ENCODE measurements around the gene DLEU7.

DLEU7 gene

GRCh38 chr13:50843257-50844083 is at the start of gene DLEU7:
DLEU7 (minus strand) TSS chr13:50843692; CDS start chr13:50843646, 46 bp downstream.
- no peak for FAIRE-seq
- TF ChIP-seq POLR2A (IDR thresholded peaks at IDR 0.05; ENCODE audit: low read depth, low read length), result no peak
- DNase-seq (ENCODE audit: insufficient read length, low spot score), result no peak

- no peak for DNase-seq (ENCODE audit: insufficient read length, low spot score)
- FAIRE-seq, result no peak
- TF ChIP-seq POLR2A (IDR thresholded peaks at IDR 0.05; ENCODE audit: low read depth, low read length), result no peak
Measured at GRCh38 chr13:50892210-50892944, 48.9 kb upstream of the DLEU7 start.

DNA sequence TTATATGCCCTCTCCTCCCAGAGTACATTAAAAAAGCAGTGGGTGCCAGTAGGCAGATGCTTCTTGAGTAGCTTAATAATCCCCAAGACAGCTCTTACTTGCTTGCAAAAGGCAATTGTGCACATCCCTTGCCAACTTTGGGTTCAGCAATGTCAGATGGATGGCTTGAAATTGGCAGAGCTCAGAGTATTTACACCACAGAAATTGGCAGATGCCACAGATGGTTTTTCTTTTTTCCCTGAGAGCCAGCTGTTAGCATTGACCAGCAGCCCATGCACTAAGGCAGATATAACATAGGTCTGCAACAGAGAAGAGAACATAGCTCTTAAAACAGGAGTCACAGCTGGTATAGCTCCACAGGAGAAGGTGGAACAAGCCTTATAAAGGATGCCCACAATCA is 47.7 kb upstream of the DLEU7 start:
- DNase-seq (ENCODE audit: insufficient read length, low spot score) (no peak), FAIRE-seq (no peak)
- TF ChIP-seq POLR2A (IDR thresholded peaks at IDR 0.05; ENCODE audit: low read depth, low read length), result no peak

DNA sequence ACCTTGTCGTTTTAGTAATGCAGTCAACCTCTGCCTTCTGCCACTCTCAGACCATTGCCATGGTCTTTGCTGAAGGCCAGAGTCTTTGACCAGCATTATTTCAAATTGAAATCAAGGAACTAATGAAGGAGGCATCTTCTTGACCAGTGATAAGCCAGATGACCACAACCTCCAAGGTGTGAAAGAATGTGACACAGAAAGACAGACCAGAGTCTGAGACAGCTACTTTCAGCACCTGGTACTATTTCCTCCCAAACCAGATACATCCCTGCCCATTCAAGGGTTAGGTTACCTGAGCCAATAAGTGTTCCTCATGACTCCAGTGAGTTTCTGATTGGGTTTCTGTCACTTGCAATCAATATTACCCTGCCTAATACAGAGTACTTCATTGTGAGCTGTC is 45.8 kb upstream of the DLEU7 start:
- no peak for TF ChIP-seq POLR2A (IDR thresholded peaks at IDR 0.05; ENCODE audit: low read depth, low read length)
- DNase-seq (ENCODE audit: insufficient read length, low spot score), result no peak
- FAIRE-seq, result no peak

DNA sequence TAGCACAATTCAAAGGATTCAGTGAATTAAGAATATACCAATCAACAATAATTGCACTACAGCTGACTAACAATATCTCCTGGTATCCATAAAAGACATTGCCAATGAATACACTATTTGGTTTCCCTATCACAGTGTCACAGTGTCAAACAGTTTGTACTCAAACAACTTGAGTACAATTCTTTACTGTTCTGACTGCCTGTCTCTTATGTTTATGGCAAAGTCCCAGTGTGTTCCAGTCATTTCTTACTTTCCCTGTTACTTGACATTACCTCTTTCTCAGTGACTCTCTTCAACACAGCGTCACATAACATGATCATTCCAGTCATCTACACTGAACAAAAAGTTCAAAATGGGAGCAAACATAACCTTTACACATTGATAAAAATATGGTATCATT is 44.9 kb upstream of the DLEU7 start:
- TF ChIP-seq POLR2A (IDR thresholded peaks at IDR 0.05; ENCODE audit: low read depth, low read length), result no peak
- DNase-seq (ENCODE audit: insufficient read length, low spot score) (no peak), FAIRE-seq (no peak)

DNA sequence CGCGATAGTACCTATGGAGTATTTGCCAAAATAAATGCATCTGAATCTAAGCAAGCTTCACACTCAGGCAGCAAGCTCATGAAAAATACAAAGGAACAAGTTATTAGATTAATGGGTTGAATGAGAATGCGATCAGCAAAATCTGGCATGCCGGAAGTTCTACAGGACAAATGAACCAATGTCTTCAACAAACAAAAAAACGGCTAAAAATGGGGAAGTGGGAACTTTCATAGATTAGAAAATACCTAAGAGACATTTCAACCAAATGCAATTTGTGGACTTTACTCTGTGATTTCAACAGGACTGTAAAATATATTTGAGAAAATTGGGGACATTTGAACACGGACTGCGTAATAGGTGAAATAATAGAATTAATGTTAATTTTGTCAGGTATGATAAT is 43.7 kb upstream of the DLEU7 start:
- no peak for DNase-seq (ENCODE audit: insufficient read length, low spot score)
- TF ChIP-seq POLR2A (IDR thresholded peaks at IDR 0.05; ENCODE audit: low read depth, low read length), result no peak
- FAIRE-seq, result no peak

- FAIRE-seq, result no peak
- no peak for TF ChIP-seq POLR2A (IDR thresholded peaks at IDR 0.05; ENCODE audit: low read depth, low read length)
- DNase-seq (ENCODE audit: insufficient read length, low spot score), result no peak
Measured at GRCh38 chr13:50884265-50884664, 40.8 kb upstream of the DLEU7 start.

GRCh38 chr13:50883728-50884127 is 40.2 kb upstream of the DLEU7 start:
- no peak for DNase-seq (ENCODE audit: insufficient read length, low spot score)
- TF ChIP-seq POLR2A (IDR thresholded peaks at IDR 0.05; ENCODE audit: low read depth, low read length), result no peak
- FAIRE-seq, result no peak

DNA sequence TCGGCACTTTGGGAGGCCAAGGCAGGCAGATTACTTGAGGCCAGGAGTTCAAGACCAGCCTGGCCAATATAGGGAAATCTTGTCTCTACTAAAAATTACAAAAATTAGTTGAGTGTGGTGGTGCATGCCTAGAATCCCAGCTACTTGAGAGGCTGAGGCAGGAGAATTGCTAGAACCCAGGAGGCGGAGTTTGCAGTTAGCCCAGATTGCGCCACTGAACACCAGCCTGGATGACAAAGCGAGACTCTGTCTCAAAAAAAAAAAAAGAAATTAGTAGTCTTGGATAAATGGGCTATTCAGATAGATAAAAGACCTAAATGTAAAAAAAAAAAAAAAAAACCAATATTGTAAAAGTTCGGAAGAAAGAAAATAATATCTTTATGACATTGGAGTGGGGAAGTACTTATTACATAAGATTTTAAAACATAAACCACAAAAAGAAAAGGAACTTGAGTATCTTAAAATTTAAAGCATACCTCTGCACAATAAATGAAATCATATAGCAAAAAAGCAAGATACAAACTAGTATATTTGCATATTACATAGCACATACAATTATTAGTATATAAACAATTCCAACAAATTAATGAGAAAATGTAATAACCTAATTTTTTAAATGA is 39.4 kb upstream of the DLEU7 start:
- no peak for TF ChIP-seq POLR2A (IDR thresholded peaks at IDR 0.05; ENCODE audit: low read depth, low read length)
- no peak for DNase-seq (ENCODE audit: insufficient read length, low spot score)
- FAIRE-seq, result no peak

- no peak for TF ChIP-seq POLR2A (IDR thresholded peaks at IDR 0.05; ENCODE audit: low read depth, low read length)
- DNase-seq (ENCODE audit: insufficient read length, low spot score), result no peak
- no peak for FAIRE-seq
Measured at GRCh38 chr13:50873991-50874390, 30.5 kb upstream of the DLEU7 start.

DNA sequence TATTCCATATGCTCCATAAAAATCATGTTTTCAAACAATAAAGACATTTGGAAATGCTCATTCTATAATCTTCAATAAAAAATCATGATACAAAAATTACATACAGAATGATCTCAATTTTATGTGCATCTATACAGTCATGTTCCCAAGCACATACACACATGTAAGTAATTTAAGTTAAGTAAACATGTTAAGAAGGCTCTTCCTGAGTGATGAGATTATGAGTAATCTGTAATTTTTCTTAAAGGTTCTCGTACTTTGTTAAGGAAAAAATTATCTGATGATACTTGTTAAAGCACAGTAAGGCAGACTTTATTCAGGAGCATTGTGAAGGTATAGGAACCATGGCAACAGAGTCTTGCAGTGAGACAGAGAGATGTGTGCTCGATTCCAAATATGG is 30.0 kb upstream of the DLEU7 start:
- FAIRE-seq (no peak), DNase-seq (ENCODE audit: insufficient read length, low spot score) (no peak)
- TF ChIP-seq POLR2A (IDR thresholded peaks at IDR 0.05; ENCODE audit: low read depth, low read length), result no peak

DNA sequence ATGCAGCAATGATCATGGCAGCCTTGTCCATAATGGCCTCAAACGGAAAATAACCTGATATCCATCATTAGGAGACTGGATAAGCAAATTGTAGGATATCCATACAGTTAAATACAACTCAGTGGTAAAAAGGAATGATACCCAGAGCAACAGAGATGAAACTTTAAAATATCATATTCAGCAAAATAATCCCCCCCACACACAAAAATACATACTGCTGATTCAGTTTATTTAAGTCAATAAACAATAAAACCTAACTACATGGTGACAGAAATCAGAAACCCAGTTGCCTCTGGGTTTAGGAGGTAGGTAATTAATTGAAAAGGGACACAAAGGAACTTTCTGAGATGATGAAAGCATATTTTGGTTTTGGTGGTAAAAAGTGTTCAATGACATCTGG is 27.9 kb upstream of the DLEU7 start:
- no peak for FAIRE-seq
- no peak for DNase-seq (ENCODE audit: insufficient read length, low spot score)
- TF ChIP-seq POLR2A (IDR thresholded peaks at IDR 0.05; ENCODE audit: low read depth, low read length), result no peak

DNA sequence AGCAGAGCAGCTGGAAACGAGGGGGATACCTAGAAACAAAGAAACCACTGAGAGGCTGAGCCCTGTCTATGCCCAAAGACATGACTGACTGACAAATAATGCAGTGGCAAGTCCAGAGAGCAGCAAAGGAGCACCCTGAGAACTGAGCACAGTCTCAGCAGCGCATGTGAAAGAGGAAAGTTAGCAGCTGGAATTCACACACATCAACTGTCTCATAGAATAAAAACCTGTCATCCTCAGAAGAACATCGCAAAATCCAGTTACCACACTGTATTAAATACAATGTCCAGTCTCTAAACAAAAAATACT is 24.1 kb upstream of the DLEU7 start:
- FAIRE-seq, result no peak
- no peak for DNase-seq (ENCODE audit: insufficient read length, low spot score)
- TF ChIP-seq POLR2A (IDR thresholded peaks at IDR 0.05; ENCODE audit: low read depth, low read length), result no peak

GRCh38 chr13:50866817-50867636 is 23.5 kb upstream of the DLEU7 start:
- TF ChIP-seq POLR2A (IDR thresholded peaks at IDR 0.05; ENCODE audit: low read depth, low read length), result no peak
- DNase-seq (ENCODE audit: insufficient read length, low spot score) (no peak), FAIRE-seq (no peak)
